Right atrium auricular region (tissue), 2 donors: Measurements from ENCODE around the gene FAM219A. TPM values are rescaled to one million over a fixed set of nuclear protein-coding genes. Genes with fewer than 3 reads are reported as not detected.
"Not testable (repeated sequence)": the region's sequence is repeated elsewhere in the genome, so short reads cannot be mapped to it uniquely, and the experiment has no call there.

Source experiments
- DNase-seq: peaks from one replicate; pipeline ENCODE4 v3.0.0-alpha.2; 2019; ENCODE audit warnings: low spot score
- H3K27ac ChIP-seq, 2 donors: fragments of 200-600 bp; sonication (generic); 1 replicate in 1 of 2; 2 replicates in 1 of 2; pipeline ENCODE4 v1.5.1; 2016 to 2019
- H3K27me3 ChIP-seq, 2 donors: fragments of 200-600 bp; sonication (generic); one replicate each; pipeline versions ENCODE4 v1.5.1 to v1.6.0; 2017 to 2019
- H3K36me3 ChIP-seq: fragments of 200-600 bp; sonication (generic); one replicate; pipeline ENCODE4 v1.5.1; 2016
- H3K4me1 ChIP-seq, 2 donors: fragments of 200-600 bp; sonication (generic); one replicate each; pipeline versions ENCODE4 v1.5.1 to v1.6.0; 2017 to 2019
- H3K4me3 ChIP-seq, 2 donors: fragments of 200-600 bp; sonication (generic); 1 replicate in 1 of 2; 2 replicates in 1 of 2; pipeline ENCODE4 v1.5.1; 2017 to 2019; ENCODE audit warnings: mild to moderate bottlenecking in 1 of 2, moderate library complexity in 1 of 2
- H3K9me3 ChIP-seq, 2 donors: fragments of 200-600 bp; sonication (generic); one replicate each; pipeline ENCODE4 v1.5.1; 2019
- CTCF ChIP-seq, 2 donors: fragments of 200-600 bp; sonication (generic); IDR thresholded peaks; one replicate each; pipeline ENCODE4 v1.5.1; 2019; ENCODE audit warnings: antibody characterized with exemption in 2 of 2
- total RNA-seq, 2 donors: library from RNA; depleted of rRNA; stranded (reverse); fragments of >200 nt; gene quantifications; one replicate each; pipeline ENCODE4 v1.1.0, GENCODE V29; 2016

FAM219A gene
- total RNA-seq, 2 donors from 2014 or later, result 10.5 to 19.9 TPM

GRCh38 chr9:34443976-34444375 is 14.4 kb downstream of the FAM219A start:
- Histone ChIP-seq H3K27ac (no peak overlapping the region), H3K4me3 (no peak overlapping the region), H3K36me3 (no peaks in the 10 kb centered on the region), H3K4me1 (peaks cover 0 to 57% of the 10 kb centered on the region in 2 donors), H3K9me3 (no peaks in the 10 kb centered on the region), H3K27me3 (no peaks in the 10 kb centered on the region)
- no peak for DNase-seq
- no peak for TF ChIP-seq CTCF (IDR thresholded peaks at IDR 0.05)

GRCh38 chr9:34443533-34443932 is 14.8 kb downstream of the FAM219A start:
- no peak for DNase-seq
- H3K9me3 ChIP-seq, result no peaks in the 10 kb centered on the region
- no peaks in the 10 kb centered on the region for H3K27me3 ChIP-seq
- no peak overlapping the region for H3K27ac ChIP-seq
- peaks cover 0 to 55% of the 10 kb centered on the region in 2 donors for H3K4me1 ChIP-seq
- no peak for TF ChIP-seq CTCF (IDR thresholded peaks at IDR 0.05)
- H3K36me3 ChIP-seq, result no peaks in the 10 kb centered on the region
- no peak overlapping the region for H3K4me3 ChIP-seq

GRCh38 chr9:34442770-34443169 is 15.6 kb downstream of the FAM219A start:
- no peak for TF ChIP-seq CTCF (IDR thresholded peaks at IDR 0.05)
- Histone ChIP-seq H3K4me1 (peaks cover 0 to 59% of the 10 kb centered on the region in 2 donors), H3K27me3 (no peaks in the 10 kb centered on the region), H3K27ac (no peak overlapping the region), H3K9me3 (no peaks in the 10 kb centered on the region), H3K36me3 (no peaks in the 10 kb centered on the region), H3K4me3 (no peak overlapping the region)
- DNase-seq, result no peak

- DNase-seq, result no peak
- no peak for TF ChIP-seq CTCF (IDR thresholded peaks at IDR 0.05)
- no peak overlapping the region for H3K27ac ChIP-seq
Measured at GRCh38 chr9:34440017-34440416, 18.4 kb downstream of the FAM219A start.

GRCh38 chr9:34438465-34438864 is 19.9 kb downstream of the FAM219A start:
- not testable (repeated sequence) for H3K4me3 ChIP-seq, H3K27me3 ChIP-seq, H3K27ac ChIP-seq, DNase-seq, H3K36me3 ChIP-seq, H3K9me3 ChIP-seq
- H3K4me1 ChIP-seq, result peaks cover 0 to 36% of the 10 kb centered on the region in 2 donors

More at GRCh38 chr9:34440017-34440416, 18.4 kb downstream of the FAM219A start:
- Histone ChIP-seq H3K9me3 (no peaks in the 10 kb centered on the region), H3K36me3 (no peaks in the 10 kb centered on the region), H3K4me3 (no peak overlapping the region), H3K4me1 (peaks cover 0 to 51% of the 10 kb centered on the region in 2 donors), H3K27me3 (no peaks in the 10 kb centered on the region)

- not testable (repeated sequence) for H3K9me3 ChIP-seq, H3K27ac ChIP-seq, H3K36me3 ChIP-seq, H3K4me3 ChIP-seq, H3K27me3 ChIP-seq, DNase-seq
- peaks cover 0 to 35% of the 10 kb centered on the region in 2 donors for H3K4me1 ChIP-seq
Measured at GRCh38 chr9:34437926-34438307, 20.5 kb downstream of the FAM219A start.
